ENCODE data around the gene KIF26B. TPM values are rescaled to one million over a fixed set of nuclear protein-coding genes. Genes with fewer than 3 reads are reported as not detected.

Gene KIF26B
- total and polyA plus RNA-seq, 10 of the 15 experiments (the other 5 are each of a cell fraction or from before 2014, with no cell fraction given) = 0.35 to 11.6 (median 2.2) TPM

DNA sequence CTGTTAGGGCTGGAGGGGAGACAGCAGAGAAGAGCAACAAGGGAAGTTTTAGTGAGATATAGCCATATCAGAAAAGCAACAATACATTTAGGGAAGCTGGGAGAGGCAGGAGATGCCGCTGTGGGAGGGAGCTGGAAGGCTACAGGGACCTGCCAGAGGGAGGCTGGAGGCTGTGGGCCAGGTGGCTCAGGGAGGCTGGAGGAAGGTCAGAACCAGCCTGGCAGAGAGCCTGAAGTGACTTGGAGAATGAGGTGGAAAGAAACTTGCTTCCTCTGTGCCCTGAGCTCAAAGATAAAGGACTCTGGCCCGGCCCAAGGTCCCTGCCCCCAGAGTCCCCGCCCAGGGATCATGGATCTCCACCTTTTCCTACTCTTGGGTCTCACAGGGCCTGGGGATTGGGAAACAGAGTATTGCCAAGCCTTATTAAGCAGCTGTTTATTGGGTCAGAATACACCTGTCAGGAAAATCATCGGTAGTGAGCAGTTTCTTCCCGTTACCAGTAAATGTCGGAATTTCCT is 85.9 kb downstream of the KIF26B start (continued):
- TF ChIP-seq, protein P1, sequence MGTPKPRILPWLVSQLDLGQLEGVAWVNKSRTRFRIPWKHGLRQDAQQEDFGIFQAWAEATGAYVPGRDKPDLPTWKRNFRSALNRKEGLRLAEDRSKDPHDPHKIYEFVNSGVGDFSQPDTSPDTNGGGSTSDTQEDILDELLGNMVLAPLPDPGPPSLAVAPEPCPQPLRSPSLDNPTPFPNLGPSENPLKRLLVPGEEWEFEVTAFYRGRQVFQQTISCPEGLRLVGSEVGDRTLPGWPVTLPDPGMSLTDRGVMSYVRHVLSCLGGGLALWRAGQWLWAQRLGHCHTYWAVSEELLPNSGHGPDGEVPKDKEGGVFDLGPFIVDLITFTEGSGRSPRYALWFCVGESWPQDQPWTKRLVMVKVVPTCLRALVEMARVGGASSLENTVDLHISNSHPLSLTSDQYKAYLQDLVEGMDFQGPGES (IDR thresholded peaks at IDR 0.05) = no peak

DNA sequence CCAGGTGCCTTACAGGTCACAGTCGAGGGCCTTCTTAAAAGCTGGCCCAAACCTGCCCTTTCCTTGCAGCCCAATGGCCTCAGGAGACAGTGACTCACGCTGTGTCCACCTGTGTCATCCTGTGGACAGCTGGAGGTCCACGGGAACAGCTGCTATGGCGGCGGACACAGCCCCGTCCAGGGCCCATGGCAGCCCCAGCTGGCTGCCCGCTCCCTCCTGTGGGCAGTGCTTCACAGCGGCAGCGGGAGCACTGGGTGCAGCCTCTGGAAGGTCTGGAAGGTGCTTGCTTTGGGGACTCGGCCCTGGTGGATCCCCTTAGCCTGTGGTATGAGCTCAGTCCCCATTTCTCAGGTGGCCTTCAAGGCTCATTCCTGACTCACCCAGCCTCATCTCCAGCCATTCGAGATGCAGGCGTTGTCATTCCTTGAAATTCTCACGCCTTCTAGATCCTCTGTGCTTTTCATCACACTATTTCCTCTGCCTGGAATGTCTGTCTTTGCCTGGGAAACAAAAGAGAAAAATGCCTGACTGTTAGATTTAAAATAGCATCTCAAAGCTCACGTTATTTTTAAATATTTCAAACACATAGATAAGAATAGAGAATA is 86.8 kb downstream of the KIF26B start:
- 32% methylated on average over 13 of the region's 14 CpGs for WGBS (ENCODE audit: insufficient coverage, insufficient replicate concordance, low lambda C conversion rate, missing lambda C conversion rate)
- SMC1A ChIA-PET (ENCODE audit: uncharacterized antibody, unreplicated experiment) = no interaction called here
- FAIRE-seq (no peak), DNase-seq (ENCODE audit: low read depth, low spot score) (no peak), ATAC-seq (no peak)
- no TSS peak for BruUV-seq (replicated peaks)
- H3K27ac ChIP-seq (ENCODE audit: control insufficient read depth, insufficient read depth) = no peak overlapping the region
- H3K9me3 ChIP-seq (replicated peaks; ENCODE audit: control insufficient read depth, insufficient read depth, low read length) = no peaks in the 10 kb centered on the region
- H4K20me1 ChIP-seq (ENCODE audit: control insufficient read depth, insufficient read depth) = no peaks in the 10 kb centered on the region
- intact Hi-C loops (cut with micrococcal nuclease; ENCODE audit: unreplicated experiment) (no loop called here), in situ Hi-C loops (cut with MboI) (no loop called here)
- POLR2A ChIA-PET = no interaction called here
- RAD21 ChIA-PET (ENCODE audit: unreplicated experiment) = no interaction called here
- H2AFZ ChIP-seq (ENCODE audit: control insufficient read depth, low read depth, low read length) = no peak overlapping the region
- H3K79me2 ChIP-seq (ENCODE audit: control insufficient read depth, insufficient read depth, low read length) = no peaks in the 10 kb centered on the region
- TF ChIP-seq NR2C2 (IDR thresholded peaks at IDR 0.05; ENCODE audit: borderline replicate concordance, control insufficient read depth, insufficient read length, low read depth) = no peak
- no peak for TF ChIP-seq CHD1 (IDR thresholded peaks at IDR 0.05; ENCODE audit: low read depth, low read length)
- TF ChIP-seq MXI1 (IDR thresholded peaks at IDR 0.05; ENCODE audit: low read depth, low read length) = no peak
- no peak for TF ChIP-seq PAX8 (IDR thresholded peaks at IDR 0.05)
- TF ChIP-seq ZNF274 (IDR thresholded peaks at IDR 0.05; ENCODE audit: insufficient read depth, insufficient read length) = no peak
- TF ChIP-seq ESRRA (IDR thresholded peaks at IDR 0.05; ENCODE audit: low read length) = no peak
- H3K4me3 ChIP-seq = no peak overlapping the region
- no peak overlapping the region for H3K4me2 ChIP-seq (ENCODE audit: control insufficient read depth, insufficient read depth)
- H3K4me1 ChIP-seq (ENCODE audit: control insufficient read depth, insufficient read depth, low read length) = no peaks in the 10 kb centered on the region
- H3K9ac ChIP-seq (ENCODE audit: control insufficient read depth, insufficient read depth, low read length) = no peak overlapping the region
- CTCF ChIA-PET = no interaction called here
- H3K27me3 ChIP-seq (replicated peaks in 1 of 2; ENCODE audit: control insufficient read depth in 2 of 2, insufficient read depth in 2 of 2, low read length in 1 of 2) = peaks cover 2% of the 10 kb centered on the region in 2 experiments; a peak in 2 of 4 replicates
- no peaks in the 10 kb centered on the region for H3K36me3 ChIP-seq (ENCODE audit: control insufficient read depth in 2 of 2, insufficient read depth in 2 of 2, low read length in 1 of 2)
